Muscle of leg (tissue), 11 donors: ENCODE results near the gene CYP4B1. TPM values are rescaled to one million over a fixed set of nuclear protein-coding genes. Genes with fewer than 3 reads are reported as not detected.

Source experiments
- DNase-seq: peaks from one replicate; pipeline ENCODE4 v3.0.0; 2013
- H3K27ac ChIP-seq: one replicate; pipeline ENCODE4 v1.5.1; 2013; ENCODE audit warnings: mild to moderate bottlenecking, low read length, control low read depth
- H3K27me3 ChIP-seq: one replicate; pipeline ENCODE4 v1.6.1; 2013; ENCODE audit warnings: low read length; ENCODE audit not compliant: control insufficient read depth, insufficient read depth
- H3K36me3 ChIP-seq: one replicate; pipeline ENCODE4 v1.6.1; 2013; ENCODE audit warnings: low read length; ENCODE audit not compliant: control insufficient read depth, insufficient read depth
- H3K4me1 ChIP-seq: one replicate; pipeline ENCODE4 v1.6.1; 2013; ENCODE audit warnings: low read length; ENCODE audit not compliant: control insufficient read depth, insufficient read depth
- H3K4me3 ChIP-seq: one replicate; pipeline ENCODE4 v1.5.1; 2013; ENCODE audit warnings: low read length, control low read depth
- H3K9me3 ChIP-seq: replicated peaks from 2 replicates; pipeline ENCODE4 v1.6.1; 2013; ENCODE audit warnings: low read depth, low read length; ENCODE audit not compliant: control insufficient read depth
- WGBS: methylation state at CpG from one replicate; pipeline ENCODE4 v1.1.5; 2013; ENCODE audit warnings: missing lambda C conversion rate; ENCODE audit not compliant: insufficient coverage; 5-methylcytosine and 5-hydroxymethylcytosine counted together
- polyA plus RNA-seq, 8 donors: library from polyadenylated mRNA; unstranded; fragments of 120-200 nt; gene quantifications; one replicate each; pipeline versions ENCODE4 v1.2.1 to v1.2.3, GENCODE V29; 2013; ENCODE audit warnings: inconsistent platforms in 1 of 8, low replicate concordance in 1 of 8; ENCODE audit not compliant: insufficient read length in 8 of 8, insufficient read depth in 1 of 8
- total RNA-seq: library from RNA; stranded (reverse); fragments of 120-200 nt; gene quantifications from one replicate; pipeline ENCODE4 v1.2.4, GENCODE V29; 2013

Gene CYP4B1
- total and polyA plus RNA-seq, 9 donors = 0.08 to 0.34 (median 0.25) TPM; not detected in 4

- no CpG with 5 or more reads among the region's 1 CpG for WGBS
- H3K4me3 ChIP-seq = no peak overlapping the region
- H3K27me3 ChIP-seq = no peaks in the 10 kb centered on the region
- H3K4me1 ChIP-seq = no peaks in the 10 kb centered on the region
- DNase-seq = no peak
- H3K36me3 ChIP-seq = no peaks in the 10 kb centered on the region
- H3K9me3 ChIP-seq = no peaks in the 10 kb centered on the region
- no peak overlapping the region for H3K27ac ChIP-seq
These were observed 8.3 kb upstream of the CYP4B1 start for GRCh38 chr1:46790446-46791101.

- no peaks in the 10 kb centered on the region for H3K4me1 ChIP-seq
- H3K27me3 ChIP-seq = no peaks in the 10 kb centered on the region
- no CpG with 5 or more reads among the region's 3 CpGs for WGBS
- no peaks in the 10 kb centered on the region for H3K9me3 ChIP-seq
- no peak overlapping the region for H3K27ac ChIP-seq
- DNase-seq = no peak
- H3K4me3 ChIP-seq = no peak overlapping the region
- H3K36me3 ChIP-seq = no peaks in the 10 kb centered on the region
These were observed 5.7 kb upstream of the CYP4B1 start for GRCh38 chr1:46793126-46793525.

GRCh38 chr1:46797696-46798470, 963 bp upstream of the CYP4B1 start:
- no peak for DNase-seq
- Histone ChIP-seq H3K4me1 (no peaks in the 10 kb centered on the region), H3K27ac (no peak overlapping the region), H3K9me3 (no peaks in the 10 kb centered on the region), H3K36me3 (no peaks in the 10 kb centered on the region), H3K27me3 (no peaks in the 10 kb centered on the region), H3K4me3 (no peak overlapping the region)
- WGBS = no CpG with 5 or more reads among the region's 1 CpG

- no peaks in the 10 kb centered on the region for H3K36me3 ChIP-seq
- H3K9me3 ChIP-seq = no peaks in the 10 kb centered on the region
- 75% methylated on average over 3 of the region's 4 CpGs for WGBS
- H3K27me3 ChIP-seq = no peaks in the 10 kb centered on the region
- H3K27ac ChIP-seq = no peak overlapping the region
- H3K4me3 ChIP-seq = no peak overlapping the region
- no peaks in the 10 kb centered on the region for H3K4me1 ChIP-seq
- no peak for DNase-seq
These were observed 1.9 kb downstream of the CYP4B1 start for GRCh38 chr1:46800742-46801141.

- H3K27ac ChIP-seq = no peak overlapping the region
These were observed 2.6 kb downstream of the CYP4B1 start for GRCh38 chr1:46801323-46802055.

GRCh38 chr1:46802081-46802480, 3.2 kb downstream of the CYP4B1 start:
- Histone ChIP-seq H3K27me3 (no peaks in the 10 kb centered on the region), H3K36me3 (no peaks in the 10 kb centered on the region), H3K27ac (no peak overlapping the region), H3K9me3 (no peaks in the 10 kb centered on the region), H3K4me1 (no peaks in the 10 kb centered on the region), H3K4me3 (no peak overlapping the region)
- WGBS = no CpG with 5 or more reads among the region's 1 CpG
- DNase-seq = no peak

More at GRCh38 chr1:46801323-46802055, 2.6 kb downstream of the CYP4B1 start:
- no peaks in the 10 kb centered on the region for H3K36me3 ChIP-seq
- no peaks in the 10 kb centered on the region for H3K4me1 ChIP-seq
- no peak overlapping the region for H3K4me3 ChIP-seq
- no peaks in the 10 kb centered on the region for H3K9me3 ChIP-seq
- H3K27me3 ChIP-seq = no peaks in the 10 kb centered on the region
- DNase-seq = no peak
- 72% methylated on average over 4 of the region's 5 CpGs for WGBS

GRCh38 chr1:46802901-46803574, 4.2 kb downstream of the CYP4B1 start:
- no peaks in the 10 kb centered on the region for H3K27me3 ChIP-seq
- no peaks in the 10 kb centered on the region for H3K4me1 ChIP-seq
- no peak for DNase-seq
- H3K4me3 ChIP-seq = no peak overlapping the region
- H3K36me3 ChIP-seq = no peaks in the 10 kb centered on the region
- H3K27ac ChIP-seq = no peak overlapping the region
- WGBS = 84% methylated on average over 5 of the region's 6 CpGs
- no peaks in the 10 kb centered on the region for H3K9me3 ChIP-seq

- 97% methylated on average over 2 of the region's 2 CpGs for WGBS
- no peaks in the 10 kb centered on the region for H3K27me3 ChIP-seq
These were observed 5.4 kb downstream of the CYP4B1 start for GRCh38 chr1:46804027-46804889.

GRCh38 chr1:46804926-46805325, 6.1 kb downstream of the CYP4B1 start:
- no peaks in the 10 kb centered on the region for H3K36me3 ChIP-seq
- 50% methylated on average over 1 of the region's 1 CpG for WGBS
- no peak overlapping the region for H3K27ac ChIP-seq
- no peak for DNase-seq
- H3K4me1 ChIP-seq = no peaks in the 10 kb centered on the region
- H3K27me3 ChIP-seq = no peaks in the 10 kb centered on the region
- H3K9me3 ChIP-seq = no peaks in the 10 kb centered on the region
- no peak overlapping the region for H3K4me3 ChIP-seq

More at GRCh38 chr1:46804027-46804889, 5.4 kb downstream of the CYP4B1 start:
- Histone ChIP-seq H3K4me1 (no peaks in the 10 kb centered on the region), H3K4me3 (no peak overlapping the region), H3K27ac (no peak overlapping the region), H3K9me3 (no peaks in the 10 kb centered on the region), H3K36me3 (no peaks in the 10 kb centered on the region)
- DNase-seq = no peak
